ENCODE results near the gene UBE2J1.
A peak's percentile ranks its signal among the peaks of the same experiment; 100 is the strongest.

The UBE2J1 gene

DNA sequence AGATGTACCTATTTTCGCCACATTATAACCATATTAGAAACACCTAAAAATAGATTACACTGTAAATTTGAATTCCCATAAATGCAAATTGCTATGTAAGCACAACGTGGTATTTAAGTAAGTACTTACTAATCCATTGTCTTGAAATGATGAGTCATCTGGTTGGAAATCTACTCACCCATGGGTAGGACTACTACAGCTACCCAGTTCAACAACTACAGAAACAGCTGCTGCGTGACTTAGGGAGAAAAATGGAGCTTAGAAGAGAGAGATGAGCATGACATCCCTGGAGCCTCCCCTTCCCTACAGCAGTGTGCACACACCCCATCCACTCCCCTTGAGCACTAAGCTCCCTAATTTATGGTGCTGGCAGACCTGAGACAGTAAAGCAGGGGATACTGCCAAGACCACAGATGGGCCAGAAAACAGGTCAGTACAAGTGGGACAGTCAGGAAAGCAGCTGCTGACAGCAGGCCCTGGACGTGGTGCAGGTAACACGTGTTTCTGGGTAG is 32.7 kb upstream of the UBE2J1 start:
- H3K4me1 ChIP-seq (ENCODE audit: control insufficient read depth, low read length), result peaks cover 38% of the 10 kb centered on the region
- H3K79me2 ChIP-seq (ENCODE audit: control insufficient read depth, low read length), result no peaks in the 10 kb centered on the region
- H3K36me3 ChIP-seq (ENCODE audit: control insufficient read depth, low read length), result no peaks in the 10 kb centered on the region
- H3K4me3 ChIP-seq (ENCODE audit: low read length), result peak overlapping the region; percentile 4; the same call in 1 of the 2 replicates
- no peaks in the 10 kb centered on the region for H3K9me2 ChIP-seq (replicated peaks; ENCODE audit: control insufficient read depth, low read length)
- TF ChIP-seq, protein P1, sequence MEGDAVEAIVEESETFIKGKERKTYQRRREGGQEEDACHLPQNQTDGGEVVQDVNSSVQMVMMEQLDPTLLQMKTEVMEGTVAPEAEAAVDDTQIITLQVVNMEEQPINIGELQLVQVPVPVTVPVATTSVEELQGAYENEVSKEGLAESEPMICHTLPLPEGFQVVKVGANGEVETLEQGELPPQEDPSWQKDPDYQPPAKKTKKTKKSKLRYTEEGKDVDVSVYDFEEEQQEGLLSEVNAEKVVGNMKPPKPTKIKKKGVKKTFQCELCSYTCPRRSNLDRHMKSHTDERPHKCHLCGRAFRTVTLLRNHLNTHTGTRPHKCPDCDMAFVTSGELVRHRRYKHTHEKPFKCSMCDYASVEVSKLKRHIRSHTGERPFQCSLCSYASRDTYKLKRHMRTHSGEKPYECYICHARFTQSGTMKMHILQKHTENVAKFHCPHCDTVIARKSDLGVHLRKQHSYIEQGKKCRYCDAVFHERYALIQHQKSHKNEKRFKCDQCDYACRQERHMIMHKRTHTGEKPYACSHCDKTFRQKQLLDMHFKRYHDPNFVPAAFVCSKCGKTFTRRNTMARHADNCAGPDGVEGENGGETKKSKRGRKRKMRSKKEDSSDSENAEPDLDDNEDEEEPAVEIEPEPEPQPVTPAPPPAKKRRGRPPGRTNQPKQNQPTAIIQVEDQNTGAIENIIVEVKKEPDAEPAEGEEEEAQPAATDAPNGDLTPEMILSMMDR (IDR thresholded peaks at IDR 0.05; ENCODE audit: low read depth, low read length, poor library complexity, severe bottlenecking), result no peak
- no peak for TF ChIP-seq EZH2phosphoT487 (IDR thresholded peaks at IDR 0.05; ENCODE audit: borderline replicate concordance, low read length)
- H4K20me1 ChIP-seq (ENCODE audit: control insufficient read depth, insufficient read depth, low read depth, low read length), result no peaks in the 10 kb centered on the region
- peak overlapping the region; percentile 24 for H3K4me2 ChIP-seq (ENCODE audit: low read length)
- H3K27me3 ChIP-seq (ENCODE audit: control insufficient read depth, low read length), result no peaks in the 10 kb centered on the region
- H3F3A ChIP-seq (ENCODE audit: control insufficient read depth, insufficient read depth), result peaks cover 5% of the 10 kb centered on the region
- no peak overlapping the region for H3K27ac ChIP-seq (ENCODE audit: low read depth, low read length)
- H3K9me3 ChIP-seq (ENCODE audit: control insufficient read depth, insufficient read depth, low read length), result no peaks in the 10 kb centered on the region

DNA sequence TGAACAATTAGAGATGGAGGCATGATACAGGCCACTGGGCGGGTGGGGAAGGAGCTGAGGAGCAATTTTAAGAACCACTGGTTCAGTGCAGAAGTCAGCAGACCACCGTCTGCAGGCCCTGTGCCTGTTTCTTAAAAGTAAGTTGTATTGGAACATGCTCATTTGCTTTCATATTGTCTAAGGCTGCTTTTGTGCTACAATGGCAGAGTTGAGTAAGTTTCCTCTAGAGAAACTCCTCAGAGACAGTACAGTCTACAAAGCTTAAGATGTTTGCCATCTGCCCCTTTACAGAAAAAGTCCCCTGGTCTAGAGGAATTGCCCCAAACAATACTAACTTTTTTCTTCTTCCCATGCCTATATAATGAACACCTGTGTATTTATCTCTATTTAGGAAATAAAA is 28.5 kb upstream of the UBE2J1 start:
- Histone ChIP-seq H4K20me1 (ENCODE audit: control insufficient read depth, insufficient read depth, low read depth, low read length) (no peaks in the 10 kb centered on the region), H3K9me3 (ENCODE audit: control insufficient read depth, insufficient read depth, low read length) (no peaks in the 10 kb centered on the region), H3K4me3 (ENCODE audit: low read length) (no peak overlapping the region), H3K4me1 (ENCODE audit: control insufficient read depth, low read length) (peaks cover 32% of the 10 kb centered on the region), H3K27me3 (ENCODE audit: control insufficient read depth, low read length) (no peaks in the 10 kb centered on the region), H3K4me2 (ENCODE audit: low read length) (no peak overlapping the region), H3K79me2 (ENCODE audit: control insufficient read depth, low read length) (no peaks in the 10 kb centered on the region), H3K27ac (ENCODE audit: low read depth, low read length) (no peak overlapping the region), H3K36me3 (ENCODE audit: control insufficient read depth, low read length) (no peaks in the 10 kb centered on the region), H3F3A (ENCODE audit: control insufficient read depth, insufficient read depth) (no peaks in the 10 kb centered on the region), H3K9me2 (replicated peaks; ENCODE audit: control insufficient read depth, low read length) (no peaks in the 10 kb centered on the region)
- TF ChIP-seq, protein P1 (IDR thresholded peaks at IDR 0.05; ENCODE audit: low read depth, low read length, poor library complexity, severe bottlenecking), result no peak
- no peak for TF ChIP-seq EZH2phosphoT487 (IDR thresholded peaks at IDR 0.05; ENCODE audit: borderline replicate concordance, low read length)

DNA sequence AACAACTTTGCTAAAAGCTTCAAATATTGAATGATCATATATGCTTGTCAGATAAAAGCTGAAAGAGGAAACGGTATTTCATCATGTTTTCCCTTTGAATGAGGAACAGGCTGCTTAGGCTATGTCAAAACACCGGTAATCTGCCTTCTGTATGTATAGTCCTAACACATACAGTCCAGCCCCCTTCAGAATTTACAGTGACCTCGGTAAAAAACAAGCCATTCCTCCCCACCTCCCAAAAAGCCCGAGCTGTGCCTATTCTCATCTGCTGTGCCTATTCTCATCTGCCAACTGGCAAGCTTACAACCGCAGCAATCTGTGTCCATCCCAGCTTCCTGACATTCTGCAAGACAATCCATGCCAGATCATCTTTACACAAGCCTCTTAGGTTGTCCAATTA is 26.8 kb upstream of the UBE2J1 start:
- Histone ChIP-seq H3K4me2 (ENCODE audit: low read length) (no peak overlapping the region), H3K4me3 (ENCODE audit: low read length) (no peak overlapping the region), H3K4me1 (ENCODE audit: control insufficient read depth, low read length) (peaks cover 29% of the 10 kb centered on the region), H3K36me3 (ENCODE audit: control insufficient read depth, low read length) (no peaks in the 10 kb centered on the region), H3K9me2 (replicated peaks; ENCODE audit: control insufficient read depth, low read length) (no peaks in the 10 kb centered on the region), H3K27me3 (ENCODE audit: control insufficient read depth, low read length) (no peaks in the 10 kb centered on the region), H3K9me3 (ENCODE audit: control insufficient read depth, insufficient read depth, low read length) (no peaks in the 10 kb centered on the region), H4K20me1 (ENCODE audit: control insufficient read depth, insufficient read depth, low read depth, low read length) (no peaks in the 10 kb centered on the region), H3K79me2 (ENCODE audit: control insufficient read depth, low read length) (no peaks in the 10 kb centered on the region), H3F3A (ENCODE audit: control insufficient read depth, insufficient read depth) (peaks cover 6% of the 10 kb centered on the region), H3K27ac (ENCODE audit: low read depth, low read length) (no peak overlapping the region)
- TF ChIP-seq EZH2phosphoT487 (IDR thresholded peaks at IDR 0.05; ENCODE audit: borderline replicate concordance, low read length), result no peak
- TF ChIP-seq, protein P1 (IDR thresholded peaks at IDR 0.05; ENCODE audit: low read depth, low read length, poor library complexity, severe bottlenecking), result no peak

Data from DOHH2 (cell line).